Vagina (tissue), 2 donors: ENCODE data around the gene CHST2. TPM values are rescaled to one million over a fixed set of nuclear protein-coding genes. Genes with fewer than 3 reads are reported as not detected.

Experiments
- DNase-seq, 2 donors: peaks; one replicate each; pipeline ENCODE4 v3.0.0-alpha.2; 2017; ENCODE audit errors: extremely low spot score in 2 of 2
- H3K27ac ChIP-seq: fragments of 200-600 bp; sonication (generic); one replicate; pipeline ENCODE4 v1.5.1; 2019
- H3K27me3 ChIP-seq: fragments of 200-600 bp; sonication (generic); one replicate; pipeline ENCODE4 v1.5.1; 2019
- H3K36me3 ChIP-seq, 2 donors: fragments of 200-600 bp; sonication (generic); one replicate each; pipeline ENCODE4 v1.5.1; 2017 to 2019
- H3K4me1 ChIP-seq: fragments of 200-600 bp; sonication (generic); one replicate; pipeline ENCODE4 v1.5.1; 2019
- H3K4me3 ChIP-seq, 2 donors: fragments of 200-600 bp; sonication (generic); 1 replicate in 1 of 2; 2 replicates in 1 of 2; pipeline ENCODE4 v1.5.1; 2016 to 2019
- H3K9me3 ChIP-seq: fragments of 200-600 bp; sonication (generic); one replicate; pipeline ENCODE4 v1.5.1; 2019
- CTCF ChIP-seq, 3 experiments: fragments of 450-650 bp in 2 of 3; fragments of 200-600 bp in 1 of 3; sonication (generic) in 1 of 3; IDR thresholded peaks; one replicate each; pipeline ENCODE4 v1.5.1; 2017 to 2019; ENCODE audit warnings: antibody characterized with exemption in 3 of 3, mild to moderate bottlenecking in 2 of 3, moderate library complexity in 2 of 3
- POLR2A ChIP-seq, 2 donors: fragments of 450-650 bp; IDR thresholded peaks; one replicate each; pipeline ENCODE4 v1.6.1; 2017; ENCODE audit warnings: antibody characterized with exemption in 2 of 2, mild to moderate bottlenecking in 2 of 2, moderate library complexity in 2 of 2
- POLR2AphosphoS5 ChIP-seq, 2 donors: sonication (generic); formaldehyde crosslinking; IDR thresholded peaks; one replicate each; pipeline ENCODE4 v1.9.0; 2017; ENCODE audit warnings: antibody characterized with exemption in 2 of 2, mild to moderate bottlenecking in 2 of 2, low read depth in 1 of 2; ENCODE audit not compliant: insufficient read depth in 1 of 2
- intact Hi-C: fragments of 100-400 bp; cut with DNase I; formaldehyde crosslinking; loops from one replicate; pipeline ENCODE4 v1.15.1; 2023
- total RNA-seq: library from RNA; depleted of rRNA; stranded (reverse); fragments of >200 nt; gene quantifications from one replicate; pipeline ENCODE4 v1.2.3, GENCODE V29; 2016

Gene CHST2
- total RNA-seq, 1 donor from 2014 or later, result 12.5 TPM

- intact Hi-C loops, result no loop called here
- H3K4me1 ChIP-seq, result peaks cover 4% of the 10 kb centered on the region
- TF ChIP-seq POLR2A (IDR thresholded peaks at IDR 0.05) (no peak), CTCF (IDR thresholded peaks at IDR 0.05) (no peak), POLR2AphosphoS5 (IDR thresholded peaks at IDR 0.05; ENCODE audit: insufficient read depth in 1 of 2, low read depth in 1 of 2) (no peak)
- no peak overlapping the region for H3K4me3 ChIP-seq
- DNase-seq, result no peak
- no peaks in the 10 kb centered on the region for H3K36me3 ChIP-seq
- H3K9me3 ChIP-seq, result no peaks in the 10 kb centered on the region
- no peak overlapping the region for H3K27ac ChIP-seq
- H3K27me3 ChIP-seq, result no peaks in the 10 kb centered on the region
Observed at GRCh38 chr3:143099690-143100089, 19.9 kb upstream of the CHST2 start.

DNA sequence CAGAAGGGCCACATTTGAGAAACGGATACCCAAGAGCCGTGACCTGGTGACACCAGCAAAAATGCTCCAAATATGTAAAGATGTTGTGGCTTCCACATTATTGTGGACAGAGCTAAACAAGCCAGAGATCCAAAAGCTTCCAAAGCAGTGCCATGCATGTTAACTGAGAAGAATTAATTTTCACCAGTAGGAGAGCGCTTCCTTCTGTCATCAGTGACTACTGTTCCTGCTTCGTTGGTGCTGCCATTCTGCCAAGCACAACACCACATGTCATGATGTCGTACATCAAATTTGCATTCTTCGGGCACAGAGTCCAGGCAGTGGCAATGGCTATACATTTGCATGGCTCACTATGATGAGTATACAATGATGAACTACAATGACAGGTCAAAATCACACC is 19.1 kb upstream of the CHST2 start:
- Histone ChIP-seq H3K4me1 (peaks cover 4% of the 10 kb centered on the region), H3K27ac (no peak overlapping the region), H3K36me3 (no peaks in the 10 kb centered on the region), H3K4me3 (no peak overlapping the region), H3K9me3 (peaks cover 7% of the 10 kb centered on the region), H3K27me3 (no peaks in the 10 kb centered on the region)
- no peak for TF ChIP-seq CTCF (IDR thresholded peaks at IDR 0.05)
- TF ChIP-seq POLR2AphosphoS5 (IDR thresholded peaks at IDR 0.05; ENCODE audit: insufficient read depth in 1 of 2, low read depth in 1 of 2), result no peak
- no peak for TF ChIP-seq POLR2A (IDR thresholded peaks at IDR 0.05)
- DNase-seq, result no peak
- intact Hi-C loops, result no loop called here

GRCh38 chr3:143101792-143102381 is 17.7 kb upstream of the CHST2 start:
- DNase-seq, result no peak
- peaks cover 4% of the 10 kb centered on the region for H3K4me1 ChIP-seq
- no peak overlapping the region for H3K4me3 ChIP-seq
- TF ChIP-seq POLR2AphosphoS5 (IDR thresholded peaks at IDR 0.05; ENCODE audit: insufficient read depth in 1 of 2, low read depth in 1 of 2), result no peak
- no peak for TF ChIP-seq POLR2A (IDR thresholded peaks at IDR 0.05)
- TF ChIP-seq CTCF (IDR thresholded peaks at IDR 0.05), result no peak
- H3K27ac ChIP-seq, result no peak overlapping the region
- H3K36me3 ChIP-seq, result no peaks in the 10 kb centered on the region
- H3K27me3 ChIP-seq, result no peaks in the 10 kb centered on the region
- intact Hi-C loops, result no loop called here
- H3K9me3 ChIP-seq, result peaks cover 11% of the 10 kb centered on the region

- no peaks in the 10 kb centered on the region for H3K36me3 ChIP-seq
- no peak for DNase-seq
- intact Hi-C loops, result no loop called here
Observed at GRCh38 chr3:143103652-143104051, 15.9 kb upstream of the CHST2 start.

More at GRCh38 chr3:143103652-143104051, 15.9 kb upstream of the CHST2 start:
- no peak overlapping the region for H3K4me3 ChIP-seq
- no peak overlapping the region for H3K27ac ChIP-seq
- H3K27me3 ChIP-seq, result no peaks in the 10 kb centered on the region
- peaks cover 4% of the 10 kb centered on the region for H3K4me1 ChIP-seq
- TF ChIP-seq CTCF (IDR thresholded peaks at IDR 0.05) (no peak), POLR2A (IDR thresholded peaks at IDR 0.05) (no peak), POLR2AphosphoS5 (IDR thresholded peaks at IDR 0.05; ENCODE audit: insufficient read depth in 1 of 2, low read depth in 1 of 2) (no peak)
- H3K9me3 ChIP-seq, result peaks cover 11% of the 10 kb centered on the region
